AG10803 (cell line): ENCODE data around the gene PCBP3.
"Not testable (repeated sequence)": the region's sequence is repeated elsewhere in the genome, so short reads cannot be mapped to it uniquely, and the experiment has no call there.

Experiments used
- DNase-seq: peaks from one replicate; pipeline ENCODE4 v3.0.0; 2010; ENCODE audit warnings: low read depth
- H3K4me3 ChIP-seq: 2 replicates; pipeline ENCODE4 v1.5.1; 2011; ENCODE audit warnings: mild to moderate bottlenecking, low read length, control low read depth
- TF ChIP-seq, protein P1 (sequence below): conservative IDR thresholded peaks from 2 replicates; pipeline ENCODE4 v1.5.1; 2011; ENCODE audit warnings: mild to moderate bottlenecking, low read length, control low read depth, inconsistent platforms

The PCBP3 gene

GRCh38 chr21:45670731-45671130 is 27.2 kb downstream of the PCBP3 start:
- TF ChIP-seq, protein P1, sequence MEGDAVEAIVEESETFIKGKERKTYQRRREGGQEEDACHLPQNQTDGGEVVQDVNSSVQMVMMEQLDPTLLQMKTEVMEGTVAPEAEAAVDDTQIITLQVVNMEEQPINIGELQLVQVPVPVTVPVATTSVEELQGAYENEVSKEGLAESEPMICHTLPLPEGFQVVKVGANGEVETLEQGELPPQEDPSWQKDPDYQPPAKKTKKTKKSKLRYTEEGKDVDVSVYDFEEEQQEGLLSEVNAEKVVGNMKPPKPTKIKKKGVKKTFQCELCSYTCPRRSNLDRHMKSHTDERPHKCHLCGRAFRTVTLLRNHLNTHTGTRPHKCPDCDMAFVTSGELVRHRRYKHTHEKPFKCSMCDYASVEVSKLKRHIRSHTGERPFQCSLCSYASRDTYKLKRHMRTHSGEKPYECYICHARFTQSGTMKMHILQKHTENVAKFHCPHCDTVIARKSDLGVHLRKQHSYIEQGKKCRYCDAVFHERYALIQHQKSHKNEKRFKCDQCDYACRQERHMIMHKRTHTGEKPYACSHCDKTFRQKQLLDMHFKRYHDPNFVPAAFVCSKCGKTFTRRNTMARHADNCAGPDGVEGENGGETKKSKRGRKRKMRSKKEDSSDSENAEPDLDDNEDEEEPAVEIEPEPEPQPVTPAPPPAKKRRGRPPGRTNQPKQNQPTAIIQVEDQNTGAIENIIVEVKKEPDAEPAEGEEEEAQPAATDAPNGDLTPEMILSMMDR = no peak
- DNase-seq = no peak
- no peak overlapping the region for H3K4me3 ChIP-seq

DNA sequence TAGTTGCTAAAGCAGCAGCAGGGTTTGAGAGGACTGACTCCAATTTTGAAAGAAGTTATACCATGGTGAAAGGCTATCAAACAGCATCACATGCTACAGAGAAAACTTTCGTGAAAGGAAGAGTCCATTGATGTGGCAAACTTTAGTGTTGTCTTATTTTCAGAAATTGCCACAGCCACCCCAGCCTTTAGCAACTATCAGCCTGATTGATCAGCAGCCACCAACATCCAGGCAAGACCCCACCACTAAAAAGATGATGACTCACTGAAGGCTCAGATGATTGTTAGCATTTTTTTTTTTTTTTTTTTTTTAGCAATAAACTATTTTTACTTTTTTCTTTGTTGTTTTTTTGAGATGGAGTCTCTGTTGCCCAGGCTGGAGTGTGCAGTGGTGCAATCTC is 35.3 kb downstream of the PCBP3 start:
- DNase-seq, H3K4me3 ChIP-seq: not testable (repeated sequence)

GRCh38 chr21:45680215-45680614 is 36.7 kb downstream of the PCBP3 start:
- no peak for DNase-seq
- H3K4me3 ChIP-seq = no peak overlapping the region
- TF ChIP-seq, protein P1 = no peak

DNA sequence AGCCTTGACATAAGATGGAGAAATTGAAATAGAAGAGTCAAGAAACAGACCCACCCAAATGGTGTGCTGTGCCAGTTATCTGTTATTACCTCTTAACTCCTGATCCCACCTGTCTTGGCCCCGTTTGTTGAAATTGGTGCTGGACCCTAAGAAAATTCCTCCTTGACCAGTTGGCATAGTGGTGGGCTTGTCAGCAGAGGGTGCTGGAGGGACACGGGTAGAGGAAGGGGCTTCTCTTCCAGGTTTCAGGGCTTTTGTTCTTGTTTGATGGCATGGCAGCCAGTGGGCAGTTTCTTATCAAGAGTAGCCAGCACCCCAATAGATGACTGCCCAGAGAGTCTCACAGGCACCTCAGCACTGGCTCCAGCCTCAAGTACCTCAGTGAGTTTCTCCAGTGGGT is 51.6 kb downstream of the PCBP3 start:
- no peak for DNase-seq
- TF ChIP-seq, protein P1 = no peak
- no peak overlapping the region for H3K4me3 ChIP-seq

DNA sequence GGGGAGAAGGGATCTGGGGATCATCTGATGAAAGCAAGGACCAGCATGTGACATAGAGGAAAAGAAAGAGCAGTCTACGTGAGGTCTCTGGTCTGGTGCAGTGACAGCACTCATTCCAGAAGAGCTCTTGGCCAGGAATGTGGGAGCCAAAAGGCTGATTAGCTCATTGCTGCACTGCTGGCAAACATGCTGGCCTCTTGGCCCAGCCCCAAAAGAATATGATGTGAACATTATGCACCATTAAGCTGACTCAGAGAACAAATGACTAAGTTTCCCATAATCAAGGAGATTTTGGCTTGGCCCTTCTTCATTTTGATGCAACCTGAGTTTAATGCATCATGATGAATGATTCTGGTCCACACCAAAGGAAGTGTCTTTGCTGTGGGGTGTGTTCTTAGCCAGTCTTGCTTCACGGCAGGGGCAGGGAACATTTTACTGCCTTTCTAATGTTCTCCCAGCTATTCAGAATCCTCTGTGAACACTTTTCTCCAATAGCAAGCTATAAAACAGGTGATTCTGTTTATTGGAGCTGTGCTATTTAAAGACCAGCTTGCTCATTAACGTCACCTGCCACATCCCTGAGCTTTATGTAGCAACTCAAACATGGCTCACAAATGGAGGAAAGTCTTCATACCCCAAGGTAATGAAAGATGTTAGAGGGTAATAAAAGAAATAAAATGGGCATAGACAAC is 55.1 kb downstream of the PCBP3 start:
- DNase-seq = peak; percentile 94
- no peak overlapping the region for H3K4me3 ChIP-seq
- TF ChIP-seq, protein P1 = no peak

GRCh38 chr21:45699251-45699942 is 55.9 kb downstream of the PCBP3 start:
- no peak for DNase-seq
- no peak overlapping the region for H3K4me3 ChIP-seq
- TF ChIP-seq, protein P1 = no peak

DNA sequence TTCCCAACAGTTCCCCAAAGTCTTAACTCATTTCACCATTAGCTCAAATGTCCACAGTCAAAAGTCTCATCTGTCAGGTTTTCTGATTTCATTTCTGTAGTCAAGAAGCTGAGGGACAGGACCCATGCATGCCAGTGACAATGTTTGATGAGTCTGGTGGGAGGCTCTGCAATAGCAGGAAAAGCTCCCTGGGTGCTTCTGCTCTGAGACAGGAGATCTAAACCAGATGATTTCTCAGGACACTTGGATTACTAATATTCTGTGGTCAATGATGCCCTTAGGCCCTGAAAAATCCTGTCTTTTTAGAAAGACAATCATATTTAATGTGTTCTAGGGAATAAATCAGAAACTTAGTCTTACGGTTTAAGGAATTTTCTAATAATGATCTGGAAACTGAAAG is 56.4 kb downstream of the PCBP3 start:
- TF ChIP-seq, protein P1 = no peak
- DNase-seq = peak; percentile 23
- no peak overlapping the region for H3K4me3 ChIP-seq
